GM13977 (cell line): Measurements from ENCODE around the gene EXTL1.

ENCODE experiments used
- DNase-seq: peaks from one replicate; pipeline ENCODE4 v3.0.0; 2012; ENCODE audit warnings: low spot score
- CTCF ChIP-seq: IDR thresholded peaks from 2 replicates; pipeline ENCODE4 v1.5.1; 2012; ENCODE audit warnings: mild to moderate bottlenecking, control low read depth; ENCODE audit not compliant: insufficient read depth; ENCODE audit errors: extremely low read depth, missing control alignments
- in situ Hi-C: fragments of 300-500 bp; cut with MboI; formaldehyde crosslinking; loops from one replicate; pipeline ENCODE4 v1.12.0; 2022; ENCODE audit warnings: low sequenced_read_pairs, low pct_unique_long_range_greater_than_20kb, mixed read lengths, inconsistent platforms; ENCODE audit not compliant: unreplicated experiment

EXTL1 gene

GRCh38 chr1:26009796-26010447 lies 11.7 kb upstream of the EXTL1 start:
- in situ Hi-C loops, result loop anchor here (10.0 kb wide), 1 partner anchor 175 kb away; no protein-coding TSS in a partner anchor
- DNase-seq, result no peak
- TF ChIP-seq CTCF, result peak; percentile 8

GRCh38 chr1:26010825-26011224 lies 10.8 kb upstream of the EXTL1 start:
- TF ChIP-seq CTCF, result no peak
- DNase-seq, result no peak
- in situ Hi-C loops, result no loop called here

GRCh38 chr1:26012864-26013263 lies 8.7 kb upstream of the EXTL1 start:
- in situ Hi-C loops, result no loop called here
- no peak for TF ChIP-seq CTCF
- DNase-seq, result no peak

GRCh38 chr1:26014179-26014578 lies 7.4 kb upstream of the EXTL1 start:
- in situ Hi-C loops, result no loop called here
- TF ChIP-seq CTCF, result no peak

GRCh38 chr1:26015358-26015757 lies 6.2 kb upstream of the EXTL1 start:
- TF ChIP-seq CTCF, result no peak
- no peak for DNase-seq

More at GRCh38 chr1:26014179-26014578, 7.4 kb upstream of the EXTL1 start:
- DNase-seq, result no peak

GRCh38 chr1:26016258-26016952 lies 5.2 kb upstream of the EXTL1 start:
- in situ Hi-C loops, result no loop called here
- DNase-seq, result peak; percentile 49

More at GRCh38 chr1:26015358-26015757, 6.2 kb upstream of the EXTL1 start:
- in situ Hi-C loops, result no loop called here

More at GRCh38 chr1:26016258-26016952, 5.2 kb upstream of the EXTL1 start:
- no peak for TF ChIP-seq CTCF
